ENCODE results near the gene SLC50A1.

- TF ChIP-seq RAD21 (IDR thresholded peaks at IDR 0.05 in 1 of 2, conservative IDR thresholded peaks at IDR 0.05 in 1 of 2; ENCODE audit: low read depth in 2 of 2, low read length in 2 of 2) (0 out of 4 replicates have a peak, but pooled peaks of 1 of the 2 experiments have one; percentile 6), CTCF (IDR thresholded peaks at IDR 0.05; ENCODE audit: control extremely low read depth in 1 of 3, insufficient read depth in 1 of 3, low read depth in 1 of 3, low read length in 3 of 3) (no peak), POLR2AphosphoS5 (IDR thresholded peaks at IDR 0.05; ENCODE audit: low read depth, low read length) (no peak), TCF12 (IDR thresholded peaks at IDR 0.05; ENCODE audit: low read depth, low read length) (no peak), SIN3A (conservative IDR thresholded peaks at IDR 0.05 in 1 of 2, IDR thresholded peaks at IDR 0.05 in 1 of 2; ENCODE audit: low read depth in 1 of 2, low read length in 2 of 2) (no peak), EZH2 (IDR thresholded peaks at IDR 0.05; ENCODE audit: low read depth, low read length, severe bottlenecking) (no peak), YY1 (IDR thresholded peaks at IDR 0.05; ENCODE audit: low read depth, low read length) (no peak), NRF1 (IDR thresholded peaks at IDR 0.05; ENCODE audit: low read depth, low read length) (no peak), RNF2 (IDR thresholded peaks at IDR 0.05; ENCODE audit: borderline replicate concordance, low read depth, low read length, missing control alignments, poor library complexity, severe bottlenecking) (no peak), POLR2A (IDR thresholded peaks at IDR 0.05; ENCODE audit: control extremely low read depth in 1 of 2, low read depth in 2 of 2, low read length in 2 of 2) (no peak), SP1 (IDR thresholded peaks at IDR 0.05; ENCODE audit: low read depth, low read length) (no peak), TEAD4 (IDR thresholded peaks at IDR 0.05; ENCODE audit: low read depth, low read length) (no peak)
These were observed 40.3 kb downstream of the SLC50A1 start for GRCh38 chr1:155175927-155176371.
